ENCODE measurements around the gene SLC37A1. TPM values are rescaled to one million over a fixed set of nuclear protein-coding genes. Genes with fewer than 3 reads are reported as not detected.

SLC37A1 gene
- total RNA-seq, 1 experiment from 2014 or later, result 15.0 TPM

- H3K79me2 ChIP-seq (ENCODE audit: insufficient read depth, low read length), result no peaks in the 10 kb centered on the region
- H3K9me2 ChIP-seq (ENCODE audit: insufficient read depth), result no peaks in the 10 kb centered on the region
- POLR2A ChIA-PET, result no interaction called here
- RAD21 ChIA-PET (ENCODE audit: low non-redundant PET in 1 of 2, low total read pairs in 2 of 2, uncharacterized antibody in 2 of 2, unreplicated experiment in 2 of 2), result no interaction called here
- no peaks in the 10 kb centered on the region for H3K27me3 ChIP-seq (ENCODE audit: insufficient read depth, low read length)
- no TSS peak for BruUV-seq (replicated peaks)
- H3K4me3 ChIP-seq (replicated peaks in 1 of 2; ENCODE audit: low read depth in 1 of 2, low read length in 2 of 2), result no peak overlapping the region
- CTCF ChIA-PET, result no interaction called here
- no peak overlapping the region for H3K9ac ChIP-seq (ENCODE audit: low read length)
- peaks cover 15 to 18% of the 10 kb centered on the region in 2 experiments for H3K4me1 ChIP-seq (ENCODE audit: control insufficient read depth in 1 of 2, insufficient read depth in 2 of 2, low read length in 2 of 2)
- no peak overlapping the region for H3K27ac ChIP-seq (ENCODE audit: low read depth, low read length)
- intact Hi-C loops (cut with micrococcal nuclease), result no loop called here
- H2AFZ ChIP-seq (ENCODE audit: low read depth, low read length, poor library complexity, severe bottlenecking), result no peak overlapping the region
- no peaks in the 10 kb centered on the region for H4K20me1 ChIP-seq (ENCODE audit: insufficient read depth)
- ATAC-seq (no peak), DNase-seq (ENCODE audit: low read depth, low spot score) (no peak)
- peaks cover 0 to 7% of the 10 kb centered on the region in 2 experiments; a peak in 2 of 4 replicates for H3K36me3 ChIP-seq (ENCODE audit: control insufficient read depth in 1 of 2, insufficient read depth in 2 of 2, low read length in 2 of 2)
- no peak for TF ChIP-seq TCF7L2 (IDR thresholded peaks at IDR 0.05; ENCODE audit: borderline replicate concordance, extremely low read depth, insufficient read depth, insufficient read length)
- TF ChIP-seq EGR1 (IDR thresholded peaks at IDR 0.05; ENCODE audit: low read depth), result no peak
- no peak for TF ChIP-seq POLR2AphosphoS5 (IDR thresholded peaks at IDR 0.05; ENCODE audit: low read depth, low read length)
- no peak for TF ChIP-seq CEBPB (IDR thresholded peaks at IDR 0.05; ENCODE audit: low read depth)
- TF ChIP-seq MAX (IDR thresholded peaks at IDR 0.05), result no peak
- no peak for TF ChIP-seq YY1 (IDR thresholded peaks at IDR 0.05; ENCODE audit: extremely low read depth, insufficient replicate concordance, low read depth, low read length)
- TF ChIP-seq ZBTB33 (IDR thresholded peaks at IDR 0.05; ENCODE audit: extremely low read depth, insufficient replicate concordance, low read length), result no peak
- TF ChIP-seq ZNF274 (IDR thresholded peaks at IDR 0.05; ENCODE audit: low read depth, low read length), result no peak
- TF ChIP-seq CBX3 (IDR thresholded peaks at IDR 0.05; ENCODE audit: low read depth), result no peak
- TF ChIP-seq SP1 (IDR thresholded peaks at IDR 0.05; ENCODE audit: low read depth), result no peak
- TF ChIP-seq EZH2 (IDR thresholded peaks at IDR 0.05), result no peak
- no peak for TF ChIP-seq SRF (IDR thresholded peaks at IDR 0.05; ENCODE audit: low read depth)
- H3K9me3 ChIP-seq (ENCODE audit: control insufficient read depth in 1 of 2, insufficient read depth in 1 of 2, low read depth in 1 of 2, low read length in 2 of 2), result no peaks in the 10 kb centered on the region
- H3K4me2 ChIP-seq (ENCODE audit: low read length), result no peak overlapping the region
Observed at GRCh38 chr21:42522771-42523170, 9.1 kb downstream of the SLC37A1 start.

All from HCT116 (cell line).